HG02938 (cell line): ENCODE data around the gene IRX4.

ENCODE experiments used
- ATAC-seq: cut with Tn5 transposase; IDR thresholded peaks from one replicate; pipeline ENCODE4 v1.9.1; 2021; ENCODE audit warnings: mild to moderate bottlenecking, moderate library complexity; ENCODE audit not compliant: unreplicated experiment

Gene IRX4

GRCh38 chr5:1882337-1883119 lies at the start of gene IRX4:
TSS of gene IRX4 (minus strand) at chr5:1882925. CDS start at chr5:1882647, 278 bp downstream.
- no peak for ATAC-seq

- no peak for ATAC-seq
These were observed 49.0 kb upstream of the IRX4 start for GRCh38 chr5:1931604-1932231.

- no peak for ATAC-seq
These were observed 48.3 kb upstream of the IRX4 start for GRCh38 chr5:1930880-1931603.

- ATAC-seq, result no peak
These were observed 47.8 kb upstream of the IRX4 start for GRCh38 chr5:1930501-1930879.

- ATAC-seq, result no peak
These were observed 46.6 kb upstream of the IRX4 start for GRCh38 chr5:1929108-1929991.

- no peak for ATAC-seq
These were observed 44.0 kb upstream of the IRX4 start for GRCh38 chr5:1926471-1927341.

- ATAC-seq, result no peak
These were observed 43.3 kb upstream of the IRX4 start for GRCh38 chr5:1926071-1926440.

GRCh38 chr5:1925111-1926070 lies 42.7 kb upstream of the IRX4 start:
- no peak for ATAC-seq

- no peak for ATAC-seq
These were observed 41.0 kb upstream of the IRX4 start for GRCh38 chr5:1923766-1924165.

GRCh38 chr5:1923341-1923740 lies 40.6 kb upstream of the IRX4 start:
- ATAC-seq, result no peak

GRCh38 chr5:1921711-1922110 lies 39.0 kb upstream of the IRX4 start:
- no peak for ATAC-seq

GRCh38 chr5:1919750-1920149 lies 37.0 kb upstream of the IRX4 start:
- no peak for ATAC-seq

GRCh38 chr5:1919209-1919566 lies 36.5 kb upstream of the IRX4 start:
- no peak for ATAC-seq

GRCh38 chr5:1918488-1919208 lies 35.9 kb upstream of the IRX4 start:
- ATAC-seq, result no peak

GRCh38 chr5:1917830-1918487 lies 35.2 kb upstream of the IRX4 start:
- ATAC-seq, result no peak

GRCh38 chr5:1916041-1917001 lies 33.6 kb upstream of the IRX4 start:
- no peak for ATAC-seq

GRCh38 chr5:1915316-1915715 lies 32.6 kb upstream of the IRX4 start:
- ATAC-seq, result no peak
